ENCODE results near the gene HLA-DRB1. TPM values are rescaled to one million over a fixed set of nuclear protein-coding genes. Genes with fewer than 3 reads are reported as not detected.

HLA-DRB1 gene
- total and polyA plus RNA-seq, 2 experiments from 2014 or later = 0.38 to 1.5 TPM

DNA sequence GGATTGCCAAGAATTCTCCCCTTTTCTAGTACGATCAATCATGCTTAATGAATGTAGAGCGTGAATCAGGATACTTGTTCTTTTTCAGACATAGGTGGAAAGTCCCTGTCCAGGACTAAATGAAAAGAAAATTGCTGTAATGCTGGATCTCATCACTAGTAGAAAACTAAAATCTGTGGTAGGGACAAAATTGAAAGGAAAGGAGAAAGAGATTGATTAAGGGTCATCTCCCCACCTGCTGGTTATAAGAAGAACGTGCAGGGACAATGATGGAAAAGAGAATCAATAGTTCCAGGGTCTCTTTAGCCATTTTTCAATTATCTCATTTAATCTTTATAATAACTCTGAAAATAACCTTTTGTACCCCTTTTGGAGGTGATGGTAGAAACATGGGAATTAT is 18.7 kb upstream of the HLA-DRB1 start:
- Histone ChIP-seq H3K27me3 (ENCODE audit: insufficient read depth) (no peaks in the 10 kb centered on the region), H3F3A (replicated peaks; ENCODE audit: low read depth) (no peaks in the 10 kb centered on the region), H3K27ac (ENCODE audit: low read depth) (no peak overlapping the region), H3K4me2 (no peak overlapping the region), H2AFZ (no peak overlapping the region), H3K79me2 (replicated peaks; ENCODE audit: insufficient read depth) (no peaks in the 10 kb centered on the region), H4K20me1 (replicated peaks; ENCODE audit: insufficient read depth) (no peaks in the 10 kb centered on the region), H3K4me3 (no peak overlapping the region), H3K4me1 (ENCODE audit: insufficient read depth) (no peaks in the 10 kb centered on the region), H3K9me2 (ENCODE audit: insufficient read depth) (no peaks in the 10 kb centered on the region), H3K36me3 (ENCODE audit: insufficient read depth) (no peaks in the 10 kb centered on the region)
- Mint-ChIP-seq H3K4me1 (peaks cover 8% of the 10 kb centered on the region), H3K4me3 (no peak overlapping the region), H3K27me3 (ENCODE audit: insufficient read depth, low read depth, poor library complexity) (peaks cover 1% of the 10 kb centered on the region), H3K9me3 (no peaks in the 10 kb centered on the region), H3K27ac (no peak overlapping the region), H3K36me3 (ENCODE audit: low read depth) (no peaks in the 10 kb centered on the region)
- ATAC-seq (no peak), DNase-seq (ENCODE audit: low spot score) (no peak)
- no peak for TF ChIP-seq NANOG (IDR thresholded peaks at IDR 0.05; ENCODE audit: borderline replicate concordance)
- no peak for TF ChIP-seq POLR2AphosphoS5 (IDR thresholded peaks at IDR 0.05; ENCODE audit: low read depth)
- TF ChIP-seq ZNF331 (CRISPR knock-in tag; IDR thresholded peaks at IDR 0.05; ENCODE audit: low read depth) = no peak
- no peak for TF ChIP-seq STAT1 (IDR thresholded peaks at IDR 0.05; ENCODE audit: unreplicated experiment)
- TF ChIP-seq, protein P1, sequence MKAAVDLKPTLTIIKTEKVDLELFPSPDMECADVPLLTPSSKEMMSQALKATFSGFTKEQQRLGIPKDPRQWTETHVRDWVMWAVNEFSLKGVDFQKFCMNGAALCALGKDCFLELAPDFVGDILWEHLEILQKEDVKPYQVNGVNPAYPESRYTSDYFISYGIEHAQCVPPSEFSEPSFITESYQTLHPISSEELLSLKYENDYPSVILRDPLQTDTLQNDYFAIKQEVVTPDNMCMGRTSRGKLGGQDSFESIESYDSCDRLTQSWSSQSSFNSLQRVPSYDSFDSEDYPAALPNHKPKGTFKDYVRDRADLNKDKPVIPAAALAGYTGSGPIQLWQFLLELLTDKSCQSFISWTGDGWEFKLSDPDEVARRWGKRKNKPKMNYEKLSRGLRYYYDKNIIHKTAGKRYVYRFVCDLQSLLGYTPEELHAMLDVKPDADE (IDR thresholded peaks at IDR 0.05) = no peak
- no peak for TF ChIP-seq EZH2 (IDR thresholded peaks at IDR 0.05; ENCODE audit: low read depth, unreplicated experiment)
- no peak for TF ChIP-seq EZH2phosphoT487 (IDR thresholded peaks at IDR 0.05; ENCODE audit: unreplicated experiment)
- no peak for TF ChIP-seq CREB1 (CRISPR knock-in tag; IDR thresholded peaks at IDR 0.05; ENCODE audit: low read depth)
- TF ChIP-seq, protein P2, sequence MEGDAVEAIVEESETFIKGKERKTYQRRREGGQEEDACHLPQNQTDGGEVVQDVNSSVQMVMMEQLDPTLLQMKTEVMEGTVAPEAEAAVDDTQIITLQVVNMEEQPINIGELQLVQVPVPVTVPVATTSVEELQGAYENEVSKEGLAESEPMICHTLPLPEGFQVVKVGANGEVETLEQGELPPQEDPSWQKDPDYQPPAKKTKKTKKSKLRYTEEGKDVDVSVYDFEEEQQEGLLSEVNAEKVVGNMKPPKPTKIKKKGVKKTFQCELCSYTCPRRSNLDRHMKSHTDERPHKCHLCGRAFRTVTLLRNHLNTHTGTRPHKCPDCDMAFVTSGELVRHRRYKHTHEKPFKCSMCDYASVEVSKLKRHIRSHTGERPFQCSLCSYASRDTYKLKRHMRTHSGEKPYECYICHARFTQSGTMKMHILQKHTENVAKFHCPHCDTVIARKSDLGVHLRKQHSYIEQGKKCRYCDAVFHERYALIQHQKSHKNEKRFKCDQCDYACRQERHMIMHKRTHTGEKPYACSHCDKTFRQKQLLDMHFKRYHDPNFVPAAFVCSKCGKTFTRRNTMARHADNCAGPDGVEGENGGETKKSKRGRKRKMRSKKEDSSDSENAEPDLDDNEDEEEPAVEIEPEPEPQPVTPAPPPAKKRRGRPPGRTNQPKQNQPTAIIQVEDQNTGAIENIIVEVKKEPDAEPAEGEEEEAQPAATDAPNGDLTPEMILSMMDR (conservative IDR thresholded peaks at IDR 0.05; ENCODE audit: low read depth in 2 of 2) = no peak
- TF ChIP-seq ZNF114 (CRISPR knock-in tag; IDR thresholded peaks at IDR 0.05) = no peak
- no peak for TF ChIP-seq JUNB (IDR thresholded peaks at IDR 0.05; ENCODE audit: unreplicated experiment)
- no peak for TF ChIP-seq REST (IDR thresholded peaks at IDR 0.05; ENCODE audit: unreplicated experiment)
- TF ChIP-seq, protein P3, sequence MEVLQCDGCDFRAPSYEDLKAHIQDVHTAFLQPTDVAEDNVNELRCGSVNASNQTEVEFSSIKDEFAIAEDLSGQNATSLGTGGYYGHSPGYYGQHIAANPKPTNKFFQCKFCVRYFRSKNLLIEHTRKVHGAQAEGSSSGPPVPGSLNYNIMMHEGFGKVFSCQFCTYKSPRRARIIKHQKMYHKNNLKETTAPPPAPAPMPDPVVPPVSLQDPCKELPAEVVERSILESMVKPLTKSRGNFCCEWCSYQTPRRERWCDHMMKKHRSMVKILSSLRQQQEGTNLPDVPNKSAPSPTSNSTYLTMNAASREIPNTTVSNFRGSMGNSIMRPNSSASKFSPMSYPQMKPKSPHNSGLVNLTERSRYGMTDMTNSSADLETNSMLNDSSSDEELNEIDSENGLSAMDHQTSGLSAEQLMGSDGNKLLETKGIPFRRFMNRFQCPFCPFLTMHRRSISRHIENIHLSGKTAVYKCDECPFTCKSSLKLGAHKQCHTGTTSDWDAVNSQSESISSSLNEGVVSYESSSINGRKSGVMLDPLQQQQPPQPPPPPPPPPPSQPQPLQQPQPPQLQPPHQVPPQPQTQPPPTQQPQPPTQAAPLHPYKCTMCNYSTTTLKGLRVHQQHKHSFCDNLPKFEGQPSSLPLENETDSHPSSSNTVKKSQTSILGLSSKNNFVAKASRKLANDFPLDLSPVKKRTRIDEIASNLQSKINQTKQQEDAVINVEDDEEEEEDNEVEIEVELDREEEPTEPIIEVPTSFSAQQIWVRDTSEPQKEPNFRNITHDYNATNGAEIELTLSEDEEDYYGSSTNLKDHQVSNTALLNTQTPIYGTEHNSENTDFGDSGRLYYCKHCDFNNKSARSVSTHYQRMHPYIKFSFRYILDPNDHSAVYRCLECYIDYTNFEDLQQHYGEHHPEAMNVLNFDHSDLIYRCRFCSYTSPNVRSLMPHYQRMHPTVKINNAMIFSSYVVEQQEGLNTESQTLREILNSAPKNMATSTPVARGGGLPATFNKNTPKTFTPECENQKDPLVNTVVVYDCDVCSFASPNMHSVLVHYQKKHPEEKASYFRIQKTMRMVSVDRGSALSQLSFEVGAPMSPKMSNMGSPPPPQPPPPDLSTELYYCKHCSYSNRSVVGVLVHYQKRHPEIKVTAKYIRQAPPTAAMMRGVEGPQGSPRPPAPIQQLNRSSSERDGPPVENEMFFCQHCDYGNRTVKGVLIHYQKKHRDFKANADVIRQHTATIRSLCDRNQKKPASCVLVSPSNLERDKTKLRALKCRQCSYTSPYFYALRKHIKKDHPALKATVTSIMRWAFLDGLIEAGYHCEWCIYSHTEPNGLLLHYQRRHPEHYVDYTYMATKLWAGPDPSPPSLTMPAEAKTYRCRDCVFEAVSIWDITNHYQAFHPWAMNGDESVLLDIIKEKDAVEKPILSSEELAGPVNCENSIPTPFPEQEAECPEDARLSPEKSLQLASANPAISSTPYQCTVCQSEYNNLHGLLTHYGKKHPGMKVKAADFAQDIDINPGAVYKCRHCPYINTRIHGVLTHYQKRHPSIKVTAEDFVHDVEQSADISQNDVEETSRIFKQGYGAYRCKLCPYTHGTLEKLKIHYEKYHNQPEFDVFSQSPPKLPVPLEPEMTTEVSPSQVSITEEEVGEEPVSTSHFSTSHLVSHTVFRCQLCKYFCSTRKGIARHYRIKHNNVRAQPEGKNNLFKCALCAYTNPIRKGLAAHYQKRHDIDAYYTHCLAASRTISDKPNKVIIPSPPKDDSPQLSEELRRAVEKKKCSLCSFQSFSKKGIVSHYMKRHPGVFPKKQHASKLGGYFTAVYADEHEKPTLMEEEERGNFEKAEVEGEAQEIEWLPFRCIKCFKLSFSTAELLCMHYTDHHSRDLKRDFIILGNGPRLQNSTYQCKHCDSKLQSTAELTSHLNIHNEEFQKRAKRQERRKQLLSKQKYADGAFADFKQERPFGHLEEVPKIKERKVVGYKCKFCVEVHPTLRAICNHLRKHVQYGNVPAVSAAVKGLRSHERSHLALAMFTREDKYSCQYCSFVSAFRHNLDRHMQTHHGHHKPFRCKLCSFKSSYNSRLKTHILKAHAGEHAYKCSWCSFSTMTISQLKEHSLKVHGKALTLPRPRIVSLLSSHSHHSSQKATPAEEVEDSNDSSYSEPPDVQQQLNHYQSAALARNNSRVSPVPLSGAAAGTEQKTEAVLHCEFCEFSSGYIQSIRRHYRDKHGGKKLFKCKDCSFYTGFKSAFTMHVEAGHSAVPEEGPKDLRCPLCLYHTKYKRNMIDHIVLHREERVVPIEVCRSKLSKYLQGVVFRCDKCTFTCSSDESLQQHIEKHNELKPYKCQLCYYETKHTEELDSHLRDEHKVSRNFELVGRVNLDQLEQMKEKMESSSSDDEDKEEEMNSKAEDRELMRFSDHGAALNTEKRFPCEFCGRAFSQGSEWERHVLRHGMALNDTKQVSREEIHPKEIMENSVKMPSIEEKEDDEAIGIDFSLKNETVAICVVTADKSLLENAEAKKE (CRISPR knock-in tag; IDR thresholded peaks at IDR 0.05) = no peak

All from GM23338 (cell line).